Retina (tissue), 1 donor: ENCODE data around the gene CC2D2A.

Experiments used
- DNase-seq: peaks from one replicate; pipeline ENCODE4 v3.0.0-alpha.2; 2016

Gene CC2D2A

DNA sequence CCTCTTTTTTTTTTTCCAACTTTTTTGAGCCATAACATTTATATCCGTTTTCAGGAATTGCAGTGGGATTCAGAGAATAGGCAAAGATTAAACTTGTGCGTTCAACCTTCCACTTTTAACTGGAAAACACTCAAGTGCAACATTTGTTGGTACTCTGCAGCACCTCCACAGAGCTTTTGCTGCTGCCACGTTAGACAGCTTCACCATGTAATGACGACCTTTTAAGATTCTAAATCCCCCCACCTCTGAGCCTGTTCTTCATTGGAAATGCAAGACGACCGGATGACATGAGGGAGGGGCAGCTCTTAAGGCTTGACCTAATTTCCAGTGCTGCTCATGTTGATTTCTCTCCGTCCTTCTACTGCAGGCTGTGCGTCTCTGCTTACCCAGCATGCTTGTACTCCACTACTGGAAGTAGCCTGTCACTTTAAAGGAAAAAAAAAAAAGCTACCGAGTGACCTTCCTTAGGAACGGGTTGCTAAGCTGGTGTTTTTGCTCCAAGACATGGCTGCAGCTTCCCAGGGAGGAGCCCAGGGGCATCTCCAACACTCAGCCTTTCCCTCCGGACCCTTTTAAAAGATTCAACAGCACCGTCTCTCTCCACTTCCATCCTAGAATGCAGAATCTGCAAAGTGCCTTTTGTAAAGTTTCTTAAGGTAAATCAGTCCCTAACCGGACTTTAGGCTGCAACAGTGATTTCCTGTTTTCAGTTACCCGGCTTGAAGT, at the start of gene CC2D2A:
Gene CC2D2A, plus strand, starts transcription at position 481 of the 726 bp plus-strand sequence. CDS start 6,051 bp downstream, outside the sequence.
- peak; percentile 83 for DNase-seq

DNA sequence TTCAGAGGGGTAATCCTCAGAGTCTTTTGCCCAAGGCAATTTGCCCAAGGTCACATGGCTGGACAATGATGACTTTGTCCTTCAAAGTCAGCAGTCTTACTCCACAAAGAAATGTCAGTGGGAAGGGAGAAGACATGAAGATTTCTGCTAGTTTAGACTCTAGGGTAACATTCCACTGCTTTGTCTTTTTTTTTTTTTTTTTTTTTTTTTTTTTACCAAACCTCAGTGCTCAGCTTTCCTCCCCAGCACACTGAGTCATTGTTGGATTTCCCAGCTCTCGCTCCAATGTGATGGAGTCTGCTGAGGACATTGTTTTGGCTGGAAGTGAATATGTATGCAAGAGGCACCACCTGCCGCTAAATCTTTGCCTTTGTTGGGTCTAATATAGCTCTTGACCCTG, 49.0 kb upstream of the CC2D2A start:
- DNase-seq = no peak

DNA sequence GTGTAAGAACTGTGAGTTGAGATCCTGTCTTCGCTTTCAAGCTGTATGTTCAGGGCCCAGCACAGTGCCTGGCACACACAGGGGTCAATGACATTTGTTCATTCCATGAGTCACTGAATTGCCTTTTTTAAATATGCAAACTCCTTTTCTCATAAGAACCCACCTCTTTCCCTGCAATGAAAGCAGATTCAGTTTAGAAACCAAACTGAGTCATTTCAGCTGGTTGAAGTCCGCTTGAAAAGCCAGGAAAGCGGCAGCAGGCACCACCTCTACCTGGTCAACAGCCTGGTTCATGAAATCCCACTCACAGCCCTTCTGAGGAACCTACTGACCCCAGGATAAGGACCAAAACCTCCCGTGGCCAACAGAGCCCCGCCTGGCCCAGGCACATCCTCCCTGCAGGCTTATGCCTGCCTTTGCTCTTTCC, 46.4 kb upstream of the CC2D2A start:
- no peak for DNase-seq

DNA sequence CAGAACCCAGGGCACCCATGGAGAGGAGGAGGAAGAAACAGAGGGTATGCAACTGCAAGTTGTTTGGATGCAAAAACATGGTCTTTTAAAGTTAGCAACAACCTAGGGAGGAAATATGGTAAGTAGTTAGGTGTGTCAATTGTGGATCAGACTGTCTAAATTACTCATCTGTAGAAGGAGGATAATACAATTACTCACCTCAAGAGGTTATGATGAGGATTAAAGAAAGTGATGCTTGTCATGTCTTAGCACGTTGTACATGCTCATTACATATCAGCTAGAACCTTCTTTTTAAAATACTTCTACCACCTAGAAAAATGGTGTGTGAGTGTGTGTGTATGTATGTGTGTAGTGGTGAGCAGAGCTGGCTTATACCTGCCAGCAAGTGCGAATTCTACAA, 44.2 kb upstream of the CC2D2A start:
- no peak for DNase-seq

DNA sequence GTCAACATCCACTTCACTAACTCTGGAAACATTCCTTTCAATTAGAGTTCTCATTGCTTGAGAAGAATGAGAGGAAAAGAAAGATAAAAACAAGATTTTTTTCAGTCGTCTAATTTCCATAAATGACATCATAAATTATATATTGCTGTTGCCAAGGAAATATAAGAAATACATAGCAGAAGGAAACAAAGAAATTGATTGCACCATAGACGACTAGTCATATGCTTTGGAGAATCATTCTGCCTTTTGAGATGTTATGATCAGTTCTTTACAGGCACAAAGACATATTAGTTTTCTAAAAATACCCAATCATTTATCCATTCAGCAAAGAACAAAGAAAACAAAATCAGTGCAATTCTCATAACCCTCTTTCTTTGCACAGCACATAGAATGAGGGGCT, 42.5 kb upstream of the CC2D2A start:
- no peak for DNase-seq

DNA sequence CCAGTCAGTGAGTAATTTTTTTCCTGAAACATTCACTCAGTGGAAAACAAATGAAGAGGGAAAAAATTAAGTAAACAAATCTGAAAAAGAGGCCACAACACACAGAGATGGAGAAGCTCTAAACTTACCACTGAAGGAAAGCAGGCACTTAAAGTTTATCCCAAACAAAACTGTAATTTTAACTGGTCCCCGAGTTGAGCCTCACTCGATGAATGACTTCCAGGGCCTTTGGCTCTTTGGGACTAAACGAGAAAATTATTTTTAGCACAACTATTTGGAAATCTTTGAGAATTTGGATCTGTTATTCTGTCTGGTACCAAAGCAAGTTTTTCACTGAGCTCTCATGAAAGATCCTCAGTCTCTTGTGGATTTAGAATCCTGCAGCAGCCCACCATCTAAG, 42.0 kb upstream of the CC2D2A start, which contains the start of gene C1QTNF7:
Gene C1QTNF7, plus strand, starts transcription at position 333 of the 400 bp plus-strand sequence. CDS start 7,711 bp downstream, outside the sequence.
- no peak for DNase-seq

DNA sequence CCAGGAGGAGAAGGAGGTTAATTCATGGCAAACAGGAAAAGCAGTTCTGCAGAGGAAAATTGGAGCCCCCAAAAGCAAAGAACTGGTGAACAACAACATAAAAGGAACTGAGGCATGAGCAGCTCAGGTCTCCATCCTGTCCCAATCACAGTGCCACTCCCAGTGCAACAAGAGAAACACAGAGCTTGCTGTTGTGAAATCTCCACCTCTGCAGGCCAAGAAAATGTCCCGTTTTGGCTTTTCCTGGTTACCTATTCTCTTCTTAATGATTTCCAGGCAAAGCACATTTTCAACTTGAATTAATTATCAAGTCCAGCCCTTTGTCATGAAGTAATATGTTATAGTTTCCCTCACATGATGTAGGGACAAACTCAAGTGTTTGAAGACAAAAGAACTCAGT, 41.1 kb upstream of the CC2D2A start:
- DNase-seq = no peak

DNA sequence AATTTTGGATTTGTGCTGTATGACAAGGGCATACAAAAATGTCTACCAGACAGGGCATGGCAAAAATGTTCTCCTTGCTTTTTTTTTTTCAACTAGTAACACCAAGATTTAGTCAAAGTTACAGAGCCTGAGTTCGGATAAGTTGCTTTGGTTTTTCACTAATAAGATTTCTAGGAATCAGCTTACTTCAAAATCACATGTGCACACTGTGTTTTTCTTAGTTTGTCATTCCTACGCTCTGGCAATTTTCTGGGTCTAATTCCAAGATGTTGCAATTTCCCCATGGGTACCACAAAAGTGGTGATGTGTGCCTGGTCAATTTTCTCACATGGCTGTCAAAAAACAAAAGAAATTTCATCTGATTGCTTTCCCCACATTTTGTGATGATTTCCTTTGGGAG, 35.6 kb upstream of the CC2D2A start:
- no peak for DNase-seq

DNA sequence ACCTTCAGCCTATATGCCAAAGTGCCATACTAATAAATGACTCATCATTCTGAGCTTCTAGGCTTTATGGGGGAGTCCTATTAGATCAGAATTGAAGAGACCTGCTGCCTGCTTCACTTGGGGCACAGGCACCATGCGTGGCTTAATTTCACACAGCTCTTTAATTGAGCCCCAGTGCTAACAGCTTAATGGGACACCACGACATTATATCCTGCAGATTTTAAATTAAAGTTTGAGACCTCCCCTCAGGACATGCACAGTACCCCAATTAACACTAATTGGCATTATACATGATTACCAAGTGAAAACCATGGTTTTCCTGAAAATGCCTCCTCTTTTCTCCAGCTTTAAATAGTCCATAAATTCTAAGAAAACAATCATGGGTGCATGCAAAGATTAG, 35.0 kb upstream of the CC2D2A start:
- no peak for DNase-seq

DNA sequence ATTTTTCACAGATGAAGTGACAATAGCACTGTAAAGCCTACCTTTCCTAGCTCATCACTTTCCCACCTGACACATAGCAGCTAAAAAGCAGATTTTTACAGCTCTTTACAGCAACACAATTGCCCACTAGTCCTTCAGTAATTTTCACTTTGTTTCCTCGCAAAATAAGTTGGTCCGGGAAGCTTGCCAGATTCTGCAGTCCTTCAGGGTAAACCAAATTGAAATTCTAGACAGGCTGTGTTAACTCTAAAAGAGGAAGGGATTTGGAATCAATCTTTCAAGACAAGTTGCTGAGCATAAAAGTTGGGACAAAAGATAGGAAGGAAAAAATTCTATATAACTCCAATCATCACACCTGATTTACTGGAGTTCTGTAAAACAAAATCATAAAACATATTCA, 33.2 kb upstream of the CC2D2A start:
- DNase-seq = no peak

DNA sequence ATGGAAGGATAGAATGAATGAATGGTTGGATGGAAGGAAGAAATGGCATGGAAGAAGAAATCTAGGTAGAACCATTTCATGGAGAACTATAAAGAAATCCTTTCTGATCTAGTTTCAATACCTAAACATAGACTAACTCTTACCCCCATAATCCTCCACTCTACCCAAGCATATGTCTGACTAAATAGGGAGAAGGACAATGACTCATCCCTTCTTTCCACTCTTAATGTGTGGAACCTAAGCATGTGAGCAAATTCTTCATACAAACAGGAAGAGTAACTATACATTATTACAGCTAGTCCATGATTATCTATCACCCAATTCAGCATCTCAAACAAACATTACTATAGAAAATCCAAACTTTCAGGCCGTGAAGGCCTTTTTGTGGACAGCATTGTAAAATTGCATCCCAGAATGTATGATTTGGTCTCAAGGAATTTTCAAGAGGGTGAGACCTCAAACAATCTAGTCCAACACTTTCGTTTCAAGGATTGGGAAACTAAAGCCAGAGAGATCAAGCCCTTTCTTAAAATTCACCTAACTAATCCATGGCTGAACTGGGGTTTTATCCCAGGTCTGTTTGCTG, 30.6 kb upstream of the CC2D2A start:
- DNase-seq = no peak

DNA sequence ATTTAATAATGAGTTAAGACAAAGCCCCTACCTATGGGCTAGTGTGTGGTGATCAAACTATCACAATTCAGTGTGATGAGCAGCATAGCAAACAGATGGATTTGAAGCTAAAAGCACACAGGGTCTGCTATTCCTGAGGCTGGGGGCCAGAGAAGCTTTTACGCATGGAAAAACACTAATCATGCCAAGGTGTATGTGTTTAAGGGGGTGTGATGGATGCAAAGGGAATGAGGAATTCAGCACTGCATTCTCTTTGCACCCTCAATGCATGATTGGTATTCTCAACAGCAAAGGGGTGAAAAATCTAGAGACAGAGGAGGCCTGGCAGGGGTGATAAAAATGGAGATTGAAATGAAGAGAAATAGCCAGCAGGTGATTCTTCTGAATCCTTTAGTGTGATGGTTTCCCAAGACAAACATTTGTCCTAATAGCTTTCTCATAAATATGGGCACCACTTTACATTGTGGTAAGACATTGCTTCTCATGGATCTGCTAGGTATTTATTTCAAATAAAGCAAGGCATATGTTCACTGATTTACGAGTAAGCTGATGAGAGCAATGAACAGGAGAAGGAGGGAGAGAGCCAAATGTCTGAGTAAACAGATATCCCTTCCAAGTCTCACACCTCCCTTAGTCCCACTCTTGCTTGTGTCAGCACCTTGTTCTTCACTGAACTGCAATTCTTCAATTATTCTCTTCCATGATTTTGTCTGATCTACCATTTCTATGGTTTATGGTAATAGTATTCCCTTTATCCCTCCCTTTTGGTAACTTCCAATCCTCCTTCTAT, 26.1 kb upstream of the CC2D2A start:
- DNase-seq = no peak

DNA sequence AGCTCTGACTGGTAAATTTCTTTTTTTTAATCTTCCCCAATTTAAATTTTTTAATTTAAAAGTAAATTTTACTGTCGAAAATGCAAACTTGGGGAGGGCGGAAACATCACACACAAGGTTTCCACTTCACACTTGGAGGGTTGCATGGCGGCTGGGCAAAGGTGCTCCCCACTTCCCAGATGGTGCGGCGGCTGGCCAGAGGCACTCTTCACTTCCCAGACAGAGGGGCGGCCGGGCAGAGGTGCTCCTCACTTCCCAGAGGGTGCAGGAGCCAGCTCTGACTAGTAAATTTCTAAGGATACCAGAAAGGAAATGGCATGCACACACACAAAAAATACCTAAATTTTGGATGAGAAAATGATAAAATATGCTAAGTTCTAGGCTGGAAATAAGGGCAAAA, 25.4 kb upstream of the CC2D2A start:
- no peak for DNase-seq

DNA sequence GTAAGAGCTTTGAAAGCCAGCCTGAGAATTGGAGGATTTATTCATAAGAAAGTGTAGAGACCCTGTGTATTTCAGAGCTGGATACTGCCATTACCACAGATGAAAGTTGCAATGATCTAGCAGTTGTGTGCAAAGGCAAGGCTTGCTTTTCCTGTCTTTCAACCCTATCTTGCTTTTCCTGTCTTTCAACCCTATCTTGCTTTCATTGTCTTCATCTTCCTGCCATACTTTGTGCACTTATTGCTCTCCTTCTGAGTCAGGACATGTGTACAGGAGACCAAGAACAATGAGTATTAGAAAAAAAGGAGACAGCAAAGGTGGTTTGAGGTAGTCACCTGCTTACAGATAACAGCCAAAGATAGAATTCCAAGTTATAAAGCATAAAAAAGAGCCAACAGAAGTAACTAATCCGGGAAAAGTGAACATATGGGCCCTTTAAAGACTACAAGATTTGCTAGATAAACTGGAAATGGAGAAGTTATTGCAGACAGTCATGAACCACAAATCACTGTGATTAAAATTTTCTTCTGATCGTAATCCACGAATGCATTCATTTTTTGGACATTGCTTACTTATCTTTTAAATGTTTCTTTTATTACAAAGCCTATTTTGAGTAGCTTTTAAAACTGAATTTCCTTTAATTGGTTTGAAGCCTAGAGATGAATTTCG, 24.7 kb upstream of the CC2D2A start:
- DNase-seq = no peak

DNA sequence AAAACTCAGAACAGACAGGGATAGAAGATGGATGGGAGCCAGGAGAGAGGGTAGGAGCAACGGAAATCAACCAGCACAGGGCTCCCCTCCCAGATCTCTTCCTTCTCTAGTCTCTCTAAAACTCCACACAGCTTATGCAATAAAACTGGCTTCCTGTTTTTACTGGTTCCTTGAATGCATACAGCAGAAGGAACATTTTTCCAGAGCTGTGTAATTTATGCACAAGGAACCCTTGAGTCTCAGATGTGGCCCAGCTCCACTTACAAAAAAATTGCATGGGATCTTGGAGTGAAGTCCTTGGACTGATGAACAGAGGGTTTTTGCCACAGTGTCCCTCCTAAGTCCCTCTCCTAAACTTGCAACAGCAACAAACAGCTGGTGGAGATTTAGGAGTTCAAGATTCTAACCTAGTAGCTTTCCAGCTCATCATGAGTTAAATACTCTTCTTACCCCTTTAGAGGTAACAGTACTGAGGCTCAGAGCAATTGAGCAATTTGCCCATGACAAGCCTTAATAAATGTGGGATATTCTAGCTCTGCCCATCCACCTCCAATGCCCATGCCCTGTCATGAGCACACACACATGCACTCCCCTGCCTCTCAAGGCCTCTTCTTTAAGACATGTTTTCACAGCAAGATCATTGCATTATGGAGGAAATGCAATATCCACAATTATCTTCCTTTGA, 18.4 kb upstream of the CC2D2A start:
- no peak for DNase-seq

DNA sequence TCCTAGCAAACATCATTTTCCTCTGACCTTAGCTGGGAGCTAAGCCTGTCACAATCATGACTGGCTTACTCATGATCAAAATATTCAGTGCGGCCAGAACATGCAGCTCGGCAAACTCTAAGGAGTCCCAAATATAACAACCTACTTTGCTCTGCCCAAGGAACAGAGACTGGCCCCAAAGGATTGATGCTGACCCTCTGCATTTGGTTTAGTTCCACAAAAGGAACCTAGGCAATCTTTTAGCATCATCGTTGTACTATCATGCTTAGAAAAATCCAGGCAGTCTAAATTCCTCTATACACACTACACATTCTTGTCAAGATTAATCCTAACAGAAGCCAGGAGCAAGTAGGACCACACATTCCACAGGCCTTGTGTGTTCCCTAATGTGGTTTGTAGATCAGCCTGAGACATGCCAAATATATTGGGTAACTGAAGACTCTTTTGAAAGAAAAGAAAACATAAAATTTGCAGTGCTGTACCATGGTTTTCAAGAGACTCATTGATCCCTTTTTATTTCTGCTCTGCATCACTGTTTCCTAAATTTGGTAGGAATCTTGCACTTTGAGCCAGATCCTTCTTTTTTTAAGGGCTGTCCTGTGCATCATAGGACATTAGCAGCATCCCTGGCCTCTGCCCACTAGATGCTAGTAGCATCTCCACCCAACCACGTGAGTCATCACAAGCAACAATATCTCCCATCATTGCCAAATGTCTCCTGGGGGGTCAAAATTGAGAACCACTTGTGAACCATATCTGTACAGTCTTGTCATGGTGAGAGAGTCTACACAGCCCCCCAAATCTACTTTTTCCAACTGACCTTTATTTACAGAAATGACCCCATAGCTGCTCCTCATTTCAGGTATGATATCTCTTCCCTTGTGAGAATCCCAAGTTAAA, 17.6 kb upstream of the CC2D2A start:
- DNase-seq = no peak

DNA sequence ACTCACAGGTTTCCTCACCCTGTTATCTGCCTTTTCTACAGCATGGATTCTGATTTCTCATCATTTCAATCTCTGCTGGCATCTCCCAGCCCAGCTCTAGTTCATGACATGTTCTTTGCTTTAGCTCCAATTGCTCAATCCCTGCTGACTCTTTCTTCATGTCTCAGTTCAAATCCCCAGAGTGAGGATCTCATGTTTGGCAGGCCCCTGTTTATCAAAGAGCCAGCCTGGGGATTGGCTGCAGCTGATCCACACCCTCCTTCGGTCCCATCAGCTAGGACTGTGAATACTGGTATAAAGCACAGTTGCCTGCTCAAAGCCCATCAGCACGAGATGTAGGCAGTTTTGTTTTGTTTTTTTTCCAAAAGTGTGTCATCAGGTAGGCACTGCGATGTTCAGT, 14.4 kb upstream of the CC2D2A start:
- no peak for DNase-seq

DNA sequence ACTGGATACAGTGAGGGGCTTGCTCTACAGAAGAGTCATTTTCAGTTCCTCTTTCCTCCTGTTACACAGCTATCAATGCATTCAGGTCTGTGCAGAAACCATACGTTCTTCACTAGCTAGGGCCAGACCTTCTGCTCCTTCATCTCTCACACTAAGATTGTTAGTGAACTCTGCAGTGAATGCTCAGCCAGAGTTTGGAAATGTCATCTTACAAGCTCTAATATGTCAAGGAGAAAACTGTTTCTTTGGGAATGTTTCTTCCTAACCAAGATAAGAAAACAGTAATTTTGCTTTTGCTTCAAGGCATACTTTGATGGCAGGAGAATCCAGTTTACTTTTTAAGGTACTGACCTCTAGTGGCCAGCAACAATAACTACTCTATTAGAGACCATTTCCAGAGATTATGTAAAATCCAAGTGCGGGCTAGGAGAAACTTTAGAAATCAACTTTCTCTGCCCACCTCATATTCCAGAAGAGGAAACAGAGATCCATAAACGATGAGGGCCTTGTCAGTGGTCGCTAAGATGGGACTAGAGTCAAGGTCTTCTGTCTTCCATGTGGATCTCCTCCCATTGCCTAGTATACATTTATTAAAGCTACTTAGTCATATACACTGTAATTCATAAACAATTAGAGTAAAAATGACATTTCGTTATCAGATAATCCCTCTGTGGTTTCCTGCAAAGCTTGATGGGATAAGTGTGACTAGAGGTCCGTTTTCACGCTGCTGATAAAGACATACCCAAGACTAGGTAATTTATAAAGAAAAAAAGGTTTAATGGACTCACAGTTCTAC, 12.1 kb upstream of the CC2D2A start:
- peak; percentile 53 for DNase-seq

DNA sequence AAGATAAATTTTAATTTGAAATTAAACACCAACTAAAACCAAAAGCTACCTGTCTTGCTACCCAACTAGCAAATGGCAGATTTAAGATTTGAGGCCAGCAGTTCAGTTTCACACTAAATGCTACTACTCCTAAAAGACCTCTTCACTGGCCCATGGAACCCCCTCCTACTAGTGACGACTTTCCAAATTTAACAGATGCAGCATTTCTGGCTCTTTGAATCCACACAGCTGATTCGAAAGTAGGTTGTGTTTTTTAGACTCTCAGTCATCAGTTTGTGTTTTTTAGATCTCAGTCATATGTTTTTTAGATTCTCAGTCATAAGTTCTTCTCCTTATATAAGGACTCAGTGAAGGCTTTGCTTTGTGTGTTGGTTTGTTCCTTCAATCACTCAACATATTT, 11.1 kb upstream of the CC2D2A start:
- DNase-seq = no peak

DNA sequence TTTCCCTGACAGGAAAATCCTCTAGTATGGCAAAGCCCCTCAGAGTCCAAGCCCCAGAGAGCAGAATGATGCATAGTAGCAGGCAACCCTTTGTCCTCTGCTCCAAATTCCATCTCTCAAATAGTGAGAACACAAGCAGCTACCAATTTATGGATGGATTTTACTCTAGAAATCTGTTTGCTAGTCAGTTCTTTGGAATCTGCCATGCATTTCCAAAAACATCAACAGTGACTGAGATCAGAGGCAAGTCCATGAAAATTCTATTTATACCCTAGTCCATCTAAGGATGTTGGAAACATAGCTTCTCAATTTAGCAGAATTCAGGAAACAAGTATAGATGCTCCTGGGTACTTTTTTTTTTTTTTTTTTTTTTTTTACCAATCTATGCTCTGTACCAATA, 10.0 kb upstream of the CC2D2A start:
- DNase-seq = no peak

DNA sequence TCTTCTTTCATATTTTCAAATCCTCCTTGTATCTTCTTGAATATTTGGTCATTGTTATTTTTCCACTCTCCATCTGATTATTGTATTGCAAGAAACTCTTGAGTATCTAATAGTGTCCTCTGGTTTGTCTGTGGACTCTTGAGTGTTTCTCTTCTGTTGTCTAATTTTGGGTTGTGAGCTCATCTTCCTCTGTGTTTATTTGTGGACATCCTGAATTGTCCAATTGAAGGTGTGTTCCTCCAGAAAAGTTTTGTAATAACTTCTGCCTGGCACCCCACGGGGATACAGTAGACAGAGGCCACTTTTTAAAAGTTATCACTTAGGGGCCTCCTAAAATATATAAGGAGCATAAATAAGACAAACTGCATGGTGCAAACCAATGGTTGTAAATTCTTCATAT, 3.1 kb upstream of the CC2D2A start:
- DNase-seq = no peak
